SK-N-SH (cell line): Measurements from ENCODE around the gene SH3PXD2B.

Experiments
- CTCF ChIP-seq: fragments of 200-600 bp; sonication (generic); IDR thresholded peaks from 2 replicates; pipeline ENCODE4 v1.6.1; 2017; ENCODE audit warnings: antibody characterized with exemption, mild to moderate bottlenecking, moderate library complexity
- ELF1 ChIP-seq: IDR thresholded peaks from 2 replicates; pipeline ENCODE4 v1.4.0; 2012
- FOXJ3 ChIP-seq: sonication (generic); formaldehyde crosslinking; IDR thresholded peaks from 2 replicates; pipeline ENCODE4 v1.5.1; 2020; ENCODE audit warnings: mild to moderate bottlenecking, missing genetic modification reagents
- FOXM1 ChIP-seq: IDR thresholded peaks from 2 replicates; pipeline ENCODE4 v1.4.0; 2012; ENCODE audit warnings: low read depth, mild to moderate bottlenecking
- GATA2 ChIP-seq: sonication (generic); formaldehyde crosslinking; IDR thresholded peaks from 2 replicates; pipeline ENCODE4 v1.5.0; 2020; ENCODE audit warnings: mild to moderate bottlenecking, missing genetic modification reagents
- MAX ChIP-seq: IDR thresholded peaks from 2 replicates; pipeline ENCODE4 v1.4.0; 2012; ENCODE audit warnings: low read depth
- MXI1 ChIP-seq: IDR thresholded peaks from 2 replicates; pipeline ENCODE4 v1.6.1; 2012; ENCODE audit warnings: mild to moderate bottlenecking, low read depth, low read length, improper control_type of control experiment
- POLR2AphosphoS5 ChIP-seq: IDR thresholded peaks from 2 replicates; pipeline ENCODE4 v1.6.1; 2012; ENCODE audit warnings: low read depth, low read length
- RAD21 ChIP-seq: IDR thresholded peaks from 2 replicates; pipeline ENCODE4 v1.6.1; 2012; ENCODE audit warnings: mild to moderate bottlenecking, low read length
- REST ChIP-seq: IDR thresholded peaks from 2 replicates; pipeline ENCODE4 v1.6.1; 2012; ENCODE audit warnings: mild to moderate bottlenecking, low read depth, low read length, moderate library complexity
- USF2 ChIP-seq: fragments of 150-350 bp; IDR thresholded peaks from 2 replicates; pipeline ENCODE4 v1.6.1; 2017; ENCODE audit warnings: antibody characterized with exemption, low read length, low read depth, borderline replicate concordance
- YY1 ChIP-seq: IDR thresholded peaks from 2 replicates; pipeline ENCODE4 v1.4.0; 2012; ENCODE audit warnings: low read depth, mild to moderate bottlenecking

- TF ChIP-seq CTCF (no peak), FOXJ3 (no peak), YY1 (no peak), FOXM1 (no peak), POLR2AphosphoS5 (no peak), REST (no peak), USF2 (no peak), GATA2 (CRISPR knock-in tag) (no peak), ELF1 (no peak), MAX (no peak), RAD21 (no peak), MXI1 (no peak)
Measured at GRCh38 chr5:172434251-172434650, 20.1 kb downstream of the SH3PXD2B start.
